Muscle of arm (tissue), 12 donors: ENCODE measurements around the gene QPCT. TPM values are rescaled to one million over a fixed set of nuclear protein-coding genes. Genes with fewer than 3 reads are reported as not detected.

Experiments used
- polyA plus RNA-seq, 12 donors: library from polyadenylated mRNA; unstranded; fragments of 120-200 nt; gene quantifications; one replicate each; pipeline ENCODE4 v1.2.1, GENCODE V29; 2013; ENCODE audit not compliant: insufficient read length in 12 of 12

Gene QPCT
- polyA plus RNA-seq, 12 donors, result 6.2 to 21.5 (median 9.2) TPM; not detected in 1

Other genes starting within 250 kb of the QPCT start
- gene EIF2AK2, start 187.7 kb upstream of the QPCT start, polyA plus RNA-seq, result 10 to 100 TPM in 11 of 12 donors, not detected in 1; 20.1 to 39.2 (median 26.6) TPM
- not detected for gene SULT6B1, start 156.0 kb upstream of the QPCT start, polyA plus RNA-seq
- 100 to 1,000 TPM in 1 of 12 donors, 10 to 100 TPM in 11; 35.5 to 166 (median 42.8) TPM for gene CEBPZOS, start 148.1 kb upstream of the QPCT start, polyA plus RNA-seq
- gene CEBPZ, start 113.0 kb upstream of the QPCT start, polyA plus RNA-seq, result 10 to 100 TPM in 11 of 12 donors, not detected in 1; 37.6 to 71.1 (median 42.7) TPM
- gene NDUFAF7, start 113.0 kb upstream of the QPCT start, polyA plus RNA-seq, result 10 to 100 TPM in 11 of 12 donors, not detected in 1; 11.2 to 26.1 (median 18.9) TPM
- gene PRKD3, start 19.8 kb upstream of the QPCT start, polyA plus RNA-seq, result 10 to 100 TPM in 11 of 12 donors, not detected in 1; 26.6 to 38.6 (median 33.9) TPM